ENCODE results near the gene ZDHHC15.
"Not testable (repeated sequence)": the region's sequence is repeated elsewhere in the genome, so short reads cannot be mapped to it uniquely, and the experiment has no call there.

Gene ZDHHC15

DNA sequence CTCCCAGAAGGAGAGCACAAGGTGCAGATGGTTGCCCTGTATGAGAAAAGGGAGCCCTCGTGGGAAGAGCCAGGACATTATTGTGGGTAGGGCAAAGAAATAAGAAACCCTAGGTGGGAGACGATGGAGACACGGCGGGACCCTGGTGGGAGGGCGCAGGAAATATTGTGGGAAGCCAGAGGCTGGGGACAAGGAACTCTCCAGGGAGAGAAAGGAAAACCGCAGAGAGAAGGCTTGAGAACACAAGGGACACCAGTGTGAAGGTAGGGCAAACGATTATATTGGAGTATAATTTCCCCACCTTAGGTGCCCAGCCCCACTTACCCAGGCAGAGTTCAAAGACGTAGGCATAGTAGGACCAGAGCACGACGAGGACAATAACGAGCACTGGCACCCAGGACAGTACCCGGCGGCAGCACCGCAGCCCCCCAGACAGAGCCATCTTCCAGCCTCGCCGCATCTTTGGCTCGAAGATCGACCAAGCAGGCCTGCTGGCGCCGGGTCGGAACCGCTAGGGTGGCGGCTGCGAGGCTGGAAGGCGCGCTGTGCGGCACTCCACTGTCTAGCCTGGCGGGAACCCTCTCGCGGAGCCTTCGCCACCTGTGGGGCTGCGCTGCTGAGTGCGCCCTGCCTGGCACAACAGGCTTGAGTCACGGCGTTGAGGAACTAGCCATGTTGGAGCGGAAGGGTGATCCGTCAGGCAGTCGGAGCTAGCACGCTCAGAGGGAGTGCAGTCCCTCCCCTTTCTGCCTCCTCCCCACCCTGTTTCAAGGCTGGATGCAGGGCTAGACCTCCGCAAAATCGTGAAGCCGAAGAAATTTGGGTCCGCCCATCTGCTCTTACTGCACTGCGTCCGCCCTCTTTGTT, at the start of gene ZDHHC15:
Gene ZDHHC15 (minus strand): TSS at position 473 of the 867 bp plus-strand sequence. CDS start 13 bp downstream, at position 460.
- DNase-seq: peak; percentile 35

- DNase-seq: not testable (repeated sequence)
Observed at GRCh38 chrX:75560544-75560943, 37.7 kb upstream of the ZDHHC15 start.

GRCh38 chrX:75547783-75548182, 24.9 kb upstream of the ZDHHC15 start:
- DNase-seq: no peak

- DNase-seq: no peak
Observed at GRCh38 chrX:75546724-75547511, 24.1 kb upstream of the ZDHHC15 start.

DNA sequence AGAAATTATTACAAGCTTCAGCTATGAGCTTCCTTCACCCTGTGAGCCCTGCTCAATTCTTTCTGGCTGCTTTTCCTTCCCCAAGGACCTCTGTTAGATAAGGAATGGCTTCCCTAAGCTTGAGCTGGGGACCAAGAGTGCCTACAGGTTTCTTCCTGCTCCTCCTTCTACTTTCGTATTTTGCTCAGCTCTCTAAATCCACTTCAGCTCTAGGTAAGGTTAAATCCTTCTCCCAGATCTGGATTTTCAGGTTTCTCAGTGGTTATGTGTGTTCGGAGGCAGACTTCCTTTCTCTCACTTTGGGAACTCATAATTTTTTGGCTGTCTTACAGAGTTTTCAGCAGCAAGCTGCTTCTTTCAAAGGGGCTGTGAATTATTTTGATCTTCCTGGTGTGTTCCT, 21.9 kb upstream of the ZDHHC15 start:
- no peak for DNase-seq

DNA sequence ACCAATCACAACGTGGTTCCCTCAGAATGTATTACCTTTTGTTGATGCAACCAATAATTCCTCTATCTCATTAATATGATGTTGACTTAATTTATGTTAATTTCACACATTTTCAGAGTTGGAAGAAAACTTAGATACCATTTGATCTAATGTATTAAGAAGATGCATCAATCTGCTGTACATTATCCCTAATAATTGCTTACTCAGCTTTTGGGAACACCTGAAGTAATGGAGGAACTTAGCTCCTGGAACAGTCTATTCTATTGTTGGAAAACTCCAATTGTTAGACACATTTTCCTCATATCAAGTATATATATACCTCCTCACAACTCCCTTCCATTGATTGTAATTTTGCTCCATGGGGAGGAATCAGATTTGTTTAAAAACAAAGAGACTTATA, 38.9 kb downstream of the ZDHHC15 start:
- DNase-seq: no peak

GRCh38 chrX:75461780-75462179, 61.1 kb downstream of the ZDHHC15 start:
- DNase-seq: not testable (repeated sequence)

DNA sequence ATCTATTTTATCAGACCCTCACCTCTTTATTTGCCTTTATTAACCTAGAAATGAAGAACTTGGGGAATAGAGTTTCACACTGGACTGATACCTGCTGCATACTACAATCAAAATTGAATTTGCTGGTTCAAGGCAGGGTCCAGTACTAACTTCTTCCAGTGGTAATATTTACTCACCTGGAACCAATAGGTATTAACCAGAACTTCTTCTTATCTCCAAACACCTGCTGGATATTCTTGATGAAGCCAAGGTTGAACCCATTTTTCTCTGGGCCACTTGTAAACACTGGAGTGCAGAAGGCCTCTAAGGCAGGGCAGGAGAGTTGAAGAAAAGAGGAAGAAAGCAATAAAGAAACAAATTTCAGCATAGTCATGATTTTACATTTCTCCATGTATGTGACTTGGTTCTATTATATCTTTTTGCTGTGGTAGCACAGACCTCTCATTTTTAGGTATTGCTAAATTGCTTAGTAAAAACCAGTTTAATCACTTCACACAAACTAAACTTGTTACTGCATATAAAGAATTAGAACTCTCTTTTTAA, 101.1 kb downstream of the ZDHHC15 start:
- DNase-seq: no peak

- DNase-seq: not testable (repeated sequence)
Observed at GRCh38 chrX:75407153-75407552, 115.7 kb downstream of the ZDHHC15 start.

- DNase-seq: no peak
Observed at GRCh38 chrX:75390470-75390869, 132.4 kb downstream of the ZDHHC15 start.

- DNase-seq: no peak
Observed at GRCh38 chrX:75369721-75370120, 153.1 kb downstream of the ZDHHC15 start.

DNA sequence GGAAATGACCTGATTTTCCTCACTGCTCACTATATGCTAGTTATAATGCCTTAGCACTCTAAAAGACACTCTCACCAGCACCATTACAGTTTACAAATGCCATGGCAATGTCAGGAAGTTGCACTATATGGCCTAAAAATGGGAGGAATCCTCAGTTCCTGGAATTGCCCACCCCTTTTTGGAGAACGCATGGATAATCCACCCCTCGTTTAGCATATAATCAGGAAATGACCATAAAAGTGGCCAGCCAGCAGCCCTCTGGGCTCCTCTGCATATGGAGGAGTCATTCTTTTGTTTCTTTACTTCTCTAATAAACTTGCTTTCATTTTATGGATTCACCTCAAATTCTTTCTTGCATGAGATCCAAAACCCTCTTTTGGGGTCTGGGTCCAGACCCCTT, 156.0 kb downstream of the ZDHHC15 start:
- no peak for DNase-seq

- no peak for DNase-seq
Observed at GRCh38 chrX:75365243-75365975, 157.4 kb downstream of the ZDHHC15 start.

- no peak for DNase-seq
Observed at GRCh38 chrX:75361788-75362187, 161.0 kb downstream of the ZDHHC15 start.

DNA sequence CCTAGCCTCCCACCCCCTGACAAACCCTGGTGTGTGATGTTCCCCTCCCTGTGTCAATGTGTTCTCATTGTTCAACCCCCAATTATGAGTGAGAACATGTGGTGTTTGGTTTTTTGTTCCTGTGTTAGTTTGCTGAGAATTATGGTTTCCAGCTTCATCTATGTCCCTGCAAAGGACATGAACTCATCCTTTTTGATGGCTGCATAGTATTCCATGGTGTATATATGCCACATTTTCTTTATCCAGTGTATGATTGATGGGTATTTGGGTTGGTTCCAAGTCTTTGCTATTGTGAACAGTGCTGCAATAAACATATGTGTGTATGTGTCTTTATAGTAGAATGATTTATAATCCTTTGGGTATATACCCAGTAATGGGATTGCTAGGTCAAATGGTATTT, 174.2 kb downstream of the ZDHHC15 start:
- DNase-seq: not testable (repeated sequence)

GRCh38 chrX:75337525-75337924, 185.3 kb downstream of the ZDHHC15 start:
- no peak for DNase-seq

- DNase-seq: no peak
Observed at GRCh38 chrX:75335127-75335458, 187.7 kb downstream of the ZDHHC15 start.

- not testable (repeated sequence) for DNase-seq
Observed at GRCh38 chrX:75334407-75335126, 188.3 kb downstream of the ZDHHC15 start.

GRCh38 chrX:75327607-75328006, 195.2 kb downstream of the ZDHHC15 start:
- DNase-seq: no peak

Measured in NCI-H2227 treated with DMSO at 0.1 percent for 48 hours (cell line).